ENCODE results near the gene VILL.
"Not testable (repeated sequence)": the region's sequence is repeated elsewhere in the genome, so short reads cannot be mapped to it uniquely, and the experiment has no call there.

VILL gene

GRCh38 chr3:38039899-38040261 is 49.3 kb downstream of the VILL start:
- DNase-seq, result peak; percentile 73

- DNase-seq, result no peak
Measured at GRCh38 chr3:38040401-38040800, 49.8 kb downstream of the VILL start.

GRCh38 chr3:38043486-38043885 is 52.9 kb downstream of the VILL start:
- no peak for DNase-seq

- no peak for DNase-seq
Measured at GRCh38 chr3:38046027-38046426, 55.4 kb downstream of the VILL start.

- no peak for DNase-seq
Measured at GRCh38 chr3:38046821-38047220, 56.2 kb downstream of the VILL start.

- no peak for DNase-seq
Measured at GRCh38 chr3:38047896-38048295, 57.3 kb downstream of the VILL start.

GRCh38 chr3:38049358-38050126 is 59.0 kb downstream of the VILL start:
- no peak for DNase-seq

GRCh38 chr3:38051131-38051530 is 60.5 kb downstream of the VILL start:
- no peak for DNase-seq

GRCh38 chr3:38053286-38053685 is 62.7 kb downstream of the VILL start:
- DNase-seq, result not testable (repeated sequence)

GRCh38 chr3:38053813-38054498 is 63.4 kb downstream of the VILL start:
- DNase-seq, result not testable (repeated sequence)

GRCh38 chr3:38054499-38055001 is 64.0 kb downstream of the VILL start:
- no peak for DNase-seq
